SJCRH30 (cell line): Measurements from ENCODE around the gene SHISAL1. TPM values are rescaled to one million over a fixed set of nuclear protein-coding genes. Genes with fewer than 3 reads are reported as not detected.

ENCODE experiments used
- DNase-seq, 2 experiments: peaks; one replicate each; pipeline ENCODE4 v3.0.0-alpha.2; 2015 to 2020
- H3K27ac ChIP-seq: fragments of 250-450 bp; sonication (Bioruptor Pico); 2 replicates; pipeline ENCODE4 v1.5.1; 2020; ENCODE audit warnings: mild to moderate bottlenecking, moderate library complexity
- H3K27me3 ChIP-seq: fragments of 250-450 bp; sonication (Bioruptor Pico); 2 replicates; pipeline ENCODE4 v1.5.1; 2020; ENCODE audit warnings: mild to moderate bottlenecking, moderate library complexity
- H3K36me3 ChIP-seq: fragments of 250-450 bp; sonication (Bioruptor Pico); 2 replicates; pipeline ENCODE4 v1.5.1; 2020; ENCODE audit warnings: mild to moderate bottlenecking, moderate library complexity
- H3K4me1 ChIP-seq: fragments of 250-450 bp; sonication (Bioruptor Pico); 2 replicates; pipeline ENCODE4 v1.5.1; 2020; ENCODE audit warnings: mild to moderate bottlenecking, moderate library complexity
- H3K4me3 ChIP-seq: fragments of 250-450 bp; sonication (Bioruptor Pico); 2 replicates; pipeline ENCODE4 v1.5.1; 2020; ENCODE audit warnings: mild to moderate bottlenecking, moderate library complexity
- H3K9me3 ChIP-seq: fragments of 250-450 bp; sonication (Bioruptor Pico); replicated peaks from 2 replicates; pipeline ENCODE4 v1.5.1; 2020; ENCODE audit warnings: mild to moderate bottlenecking, moderate library complexity
- total RNA-seq: library from RNA; depleted of rRNA; stranded (reverse); fragments of >200 nt; shearing (Covaris generic); gene quantifications from 2 replicates; pipeline ENCODE4 v1.2.3, GENCODE V29; 2014

SHISAL1 gene
- total RNA-seq, 1 experiment from 2014 or later = not detected

DNA sequence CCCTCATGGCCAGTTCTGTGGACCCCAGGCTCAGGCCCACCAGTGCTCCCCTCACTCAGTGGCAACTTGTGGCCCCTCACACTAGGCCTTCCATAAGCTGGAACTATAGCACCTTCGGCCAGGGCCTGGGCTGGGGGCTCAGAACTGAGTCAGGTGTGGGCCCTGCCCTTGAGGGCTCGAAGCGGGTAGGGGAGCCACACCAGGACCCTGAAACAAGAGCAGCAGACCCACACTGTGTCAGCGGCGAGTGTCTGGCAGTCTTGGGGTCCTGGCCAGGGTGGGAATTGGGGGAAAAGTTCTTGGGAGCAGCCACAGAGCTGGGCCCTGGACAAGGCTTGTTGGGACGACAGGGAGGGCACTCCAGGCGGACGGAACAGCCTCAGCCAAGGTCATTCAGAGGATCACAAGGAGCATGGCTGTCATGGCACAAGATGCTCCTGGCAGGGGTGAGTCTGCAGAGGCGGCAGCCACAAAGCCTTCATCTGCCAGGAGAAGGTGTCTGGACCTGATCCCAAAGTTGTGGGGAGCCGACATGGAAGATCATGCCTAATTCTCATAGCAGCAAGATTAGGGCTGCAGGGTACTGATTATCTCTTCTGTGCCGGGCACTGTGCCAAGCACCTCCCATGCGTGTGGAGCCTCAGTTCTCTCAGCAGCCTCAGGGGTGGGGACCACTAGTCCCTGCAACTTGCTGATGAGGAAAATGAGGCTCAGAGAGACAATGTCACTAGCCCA lies 50.7 kb downstream of the SHISAL1 start:
- Histone ChIP-seq H3K27me3 (no peaks in the 10 kb centered on the region), H3K4me1 (no peaks in the 10 kb centered on the region), H3K27ac (no peak overlapping the region), H3K9me3 (no peaks in the 10 kb centered on the region), H3K36me3 (no peaks in the 10 kb centered on the region), H3K4me3 (no peak overlapping the region)
- no peak for DNase-seq

DNA sequence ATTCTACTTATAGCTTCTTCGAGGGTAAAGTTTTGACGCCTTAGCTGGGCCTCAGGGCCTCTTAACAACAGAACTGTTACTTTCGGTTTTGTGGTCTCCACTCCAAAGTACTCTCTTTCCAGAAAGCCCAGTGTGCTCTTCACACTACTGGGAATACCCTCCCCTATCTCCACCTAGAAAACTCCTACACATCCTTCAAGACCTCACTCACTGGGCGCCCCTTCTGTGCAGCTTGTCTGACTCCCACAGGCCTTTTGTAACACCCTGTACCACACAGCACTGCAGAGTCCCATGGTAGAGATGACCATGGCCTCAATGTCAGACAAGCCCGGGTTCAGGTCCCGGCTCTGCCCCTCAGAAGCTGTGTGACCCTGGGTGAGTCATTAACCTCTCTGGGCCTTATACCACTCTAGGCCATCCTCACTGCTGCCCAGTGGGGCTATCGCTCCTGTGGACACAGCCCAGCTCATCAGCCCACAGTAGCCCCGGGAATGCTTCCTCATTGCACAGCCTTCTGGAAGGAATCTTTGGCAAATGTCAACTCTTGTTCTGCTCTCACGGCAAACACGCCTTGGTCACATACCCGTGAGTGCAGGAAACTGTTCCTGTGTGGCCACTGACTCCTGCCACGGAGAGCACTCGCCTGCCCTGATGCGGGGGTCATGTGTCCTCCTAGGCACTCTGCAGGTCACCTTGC lies 51.4 kb downstream of the SHISAL1 start:
- no peak for DNase-seq
- no peak overlapping the region for H3K27ac ChIP-seq
- H3K4me1 ChIP-seq = no peaks in the 10 kb centered on the region
- no peaks in the 10 kb centered on the region for H3K27me3 ChIP-seq
- H3K9me3 ChIP-seq = no peaks in the 10 kb centered on the region
- H3K4me3 ChIP-seq = no peak overlapping the region
- H3K36me3 ChIP-seq = no peaks in the 10 kb centered on the region

DNA sequence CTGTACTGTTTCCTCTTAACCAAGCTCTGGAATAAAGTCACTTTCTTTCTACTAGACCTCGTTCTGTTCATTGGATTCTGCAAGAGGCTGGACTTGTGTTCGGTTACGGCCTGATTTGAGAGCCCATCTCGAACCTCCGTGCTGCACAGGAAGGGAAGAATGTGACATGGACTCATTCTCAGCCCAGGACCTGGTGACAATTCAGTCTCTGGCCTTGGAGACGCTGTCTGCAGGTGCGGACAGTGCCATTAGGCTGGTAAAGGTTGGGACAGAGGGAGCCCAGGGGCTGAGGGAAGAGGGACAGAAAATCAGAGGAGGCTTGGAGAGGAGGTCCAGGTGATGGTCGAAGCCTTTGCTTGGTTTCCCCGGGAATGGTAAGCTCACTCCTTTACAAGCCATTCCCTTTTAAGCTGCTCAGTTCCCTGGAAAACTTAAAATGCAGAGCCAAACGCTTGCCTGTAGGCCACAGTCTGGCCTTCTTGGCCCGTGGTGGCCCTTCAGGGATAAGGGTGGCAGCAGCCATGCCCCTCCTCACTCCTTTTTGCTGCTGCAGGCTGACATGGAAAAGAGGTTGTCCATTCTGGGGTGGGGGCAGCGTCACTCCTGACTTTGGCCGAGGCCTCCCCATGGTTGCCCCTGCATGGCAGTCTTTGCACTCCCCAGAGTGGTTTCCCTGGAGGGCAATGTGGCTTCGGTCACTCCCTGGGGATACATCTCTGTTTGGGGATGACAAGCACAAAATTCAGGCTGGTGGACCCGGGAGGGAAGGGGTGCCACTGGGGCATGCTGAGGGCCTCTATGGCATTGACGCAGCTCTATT lies 52.3 kb downstream of the SHISAL1 start:
- Histone ChIP-seq H3K9me3 (no peaks in the 10 kb centered on the region), H3K36me3 (no peaks in the 10 kb centered on the region), H3K4me1 (no peaks in the 10 kb centered on the region), H3K4me3 (no peak overlapping the region), H3K27me3 (no peaks in the 10 kb centered on the region), H3K27ac (no peak overlapping the region)
- no peak for DNase-seq

DNA sequence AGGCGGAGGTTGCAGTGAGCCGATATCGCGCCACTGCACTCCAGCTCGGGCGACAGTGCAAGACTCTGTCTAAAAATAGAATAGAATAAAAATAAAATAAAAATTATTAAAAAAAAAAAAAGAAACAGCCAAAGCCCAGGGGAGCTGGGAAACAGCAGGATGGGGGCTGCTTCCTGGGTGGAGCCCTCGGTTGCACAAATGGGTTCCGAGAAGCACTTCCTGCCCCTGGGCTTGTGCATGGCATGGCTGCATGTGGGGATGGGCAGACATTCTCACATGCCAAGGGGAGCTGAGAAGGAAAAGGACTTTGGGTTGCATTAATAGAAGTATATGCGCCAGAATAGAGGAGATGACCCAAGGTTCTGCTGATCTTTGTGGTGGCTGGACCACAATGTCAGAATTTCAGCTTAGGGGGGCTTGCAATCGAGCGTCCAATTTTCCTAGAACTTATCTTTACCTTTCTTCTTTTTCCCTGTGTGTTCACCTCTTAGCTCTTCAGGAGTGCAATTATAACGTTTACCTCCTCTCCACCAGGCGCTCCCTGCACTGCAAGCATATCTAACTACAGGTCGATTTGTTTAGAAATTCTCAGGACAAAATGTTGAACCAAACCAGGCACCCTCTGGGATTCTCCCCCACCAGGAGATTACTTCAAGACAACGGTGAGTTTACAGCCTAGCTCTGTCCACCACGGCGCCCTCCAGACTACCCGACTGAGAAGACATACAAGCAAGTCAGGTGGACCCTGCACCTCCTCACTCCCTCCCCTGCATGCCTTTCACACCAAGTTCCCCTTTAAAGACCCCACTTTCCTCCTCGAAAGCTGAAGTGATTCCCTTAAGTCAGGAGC lies 53.2 kb downstream of the SHISAL1 start:
- Histone ChIP-seq H3K4me1 (no peaks in the 10 kb centered on the region), H3K36me3 (no peaks in the 10 kb centered on the region)
- DNase-seq = no peak

DNA sequence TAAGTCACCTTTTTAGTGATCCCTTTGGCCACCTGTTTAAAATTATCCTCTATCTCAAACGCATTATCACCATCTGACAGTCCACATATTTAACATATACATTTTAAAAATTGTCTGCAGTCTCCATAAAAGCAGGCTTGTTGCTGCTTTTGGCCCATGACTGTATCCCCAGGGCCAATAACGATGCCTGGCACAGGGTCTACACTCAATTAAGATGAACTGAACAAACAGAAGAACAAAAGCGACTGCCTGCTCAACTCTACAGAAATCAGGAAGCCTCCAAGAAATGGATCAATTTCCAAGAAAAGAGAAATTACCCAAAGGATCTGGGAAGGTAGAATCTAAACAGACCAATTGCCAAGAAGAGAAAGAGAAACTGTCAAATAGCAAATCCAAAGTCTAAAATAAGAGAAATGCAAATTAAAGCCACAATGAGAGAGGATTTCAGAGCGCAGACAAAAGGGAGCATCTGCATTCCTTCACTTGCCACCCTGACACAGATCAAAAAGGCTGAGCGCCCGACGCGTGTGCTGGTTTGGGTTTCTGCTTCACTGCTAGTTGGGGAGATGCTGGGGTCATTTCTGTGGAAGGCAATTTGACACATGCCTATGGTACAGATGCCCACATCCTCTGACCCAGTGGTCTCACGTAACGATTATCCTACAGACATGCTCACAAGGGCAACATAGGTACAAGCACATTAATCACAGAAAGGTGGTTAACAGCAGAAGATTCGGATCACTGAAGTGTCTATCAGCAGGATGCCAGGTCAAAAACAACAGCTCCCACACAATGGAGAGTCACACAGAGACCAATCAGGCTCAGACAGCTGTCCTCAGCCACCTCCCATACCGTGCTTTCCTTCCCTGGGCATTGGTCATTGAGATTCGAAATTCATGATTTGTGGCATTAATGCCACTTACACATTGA lies 55.9 kb downstream of the SHISAL1 start:
- Histone ChIP-seq H3K36me3 (no peaks in the 10 kb centered on the region), H3K27me3 (no peaks in the 10 kb centered on the region), H3K4me3 (no peak overlapping the region), H3K27ac (no peak overlapping the region), H3K9me3 (no peaks in the 10 kb centered on the region), H3K4me1 (no peaks in the 10 kb centered on the region)
- DNase-seq = no peak

More for the DNA sequence above, 53.2 kb downstream of the SHISAL1 start:
- Histone ChIP-seq H3K9me3 (no peaks in the 10 kb centered on the region), H3K4me3 (no peak overlapping the region), H3K27me3 (no peaks in the 10 kb centered on the region), H3K27ac (no peak overlapping the region)

DNA sequence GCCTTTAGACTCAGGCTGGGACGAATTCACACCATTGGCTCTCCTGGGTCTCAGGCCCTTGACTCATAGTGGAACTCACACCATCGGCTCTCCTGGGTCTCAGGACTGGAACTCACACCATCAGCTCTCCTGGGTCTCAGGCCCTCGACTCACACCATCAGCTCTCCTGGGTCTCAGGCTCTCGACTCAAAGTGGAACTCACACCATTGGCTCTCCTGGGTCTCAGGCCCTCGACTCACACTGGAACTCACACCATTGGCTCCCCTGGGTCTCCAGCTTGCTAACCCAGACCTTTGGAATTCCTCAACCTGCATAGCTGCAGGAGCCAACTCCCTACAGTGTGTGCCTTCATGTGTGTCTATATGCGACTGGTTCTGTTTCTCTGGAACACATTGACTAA lies 56.7 kb downstream of the SHISAL1 start:
- Histone ChIP-seq H3K27ac (no peak overlapping the region), H3K27me3 (no peaks in the 10 kb centered on the region), H3K4me3 (no peak overlapping the region), H3K9me3 (no peaks in the 10 kb centered on the region), H3K4me1 (no peaks in the 10 kb centered on the region), H3K36me3 (no peaks in the 10 kb centered on the region)
- DNase-seq = no peak

DNA sequence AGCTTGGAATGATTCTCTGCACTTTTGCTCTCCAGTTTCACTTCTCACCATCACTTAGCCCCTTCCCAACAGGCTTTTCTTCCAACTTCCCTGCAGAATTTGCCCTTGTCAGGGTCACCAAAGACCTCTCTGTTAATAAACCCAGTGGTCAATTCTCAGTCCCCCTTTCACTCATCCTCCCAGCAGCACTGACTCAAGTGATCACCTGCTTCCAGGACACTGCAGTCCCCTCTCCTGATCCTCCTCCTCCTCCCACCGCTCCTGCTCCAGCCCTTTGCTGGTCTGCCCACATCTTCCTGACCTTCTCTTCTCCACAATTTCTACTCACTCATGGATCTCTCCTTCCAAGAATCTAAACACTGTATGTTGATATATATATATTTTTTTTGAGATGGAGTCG lies 57.9 kb downstream of the SHISAL1 start:
- Histone ChIP-seq H3K4me1 (no peaks in the 10 kb centered on the region), H3K4me3 (no peak overlapping the region), H3K36me3 (no peaks in the 10 kb centered on the region), H3K9me3 (no peaks in the 10 kb centered on the region), H3K27ac (no peak overlapping the region), H3K27me3 (no peaks in the 10 kb centered on the region)
- DNase-seq = no peak

DNA sequence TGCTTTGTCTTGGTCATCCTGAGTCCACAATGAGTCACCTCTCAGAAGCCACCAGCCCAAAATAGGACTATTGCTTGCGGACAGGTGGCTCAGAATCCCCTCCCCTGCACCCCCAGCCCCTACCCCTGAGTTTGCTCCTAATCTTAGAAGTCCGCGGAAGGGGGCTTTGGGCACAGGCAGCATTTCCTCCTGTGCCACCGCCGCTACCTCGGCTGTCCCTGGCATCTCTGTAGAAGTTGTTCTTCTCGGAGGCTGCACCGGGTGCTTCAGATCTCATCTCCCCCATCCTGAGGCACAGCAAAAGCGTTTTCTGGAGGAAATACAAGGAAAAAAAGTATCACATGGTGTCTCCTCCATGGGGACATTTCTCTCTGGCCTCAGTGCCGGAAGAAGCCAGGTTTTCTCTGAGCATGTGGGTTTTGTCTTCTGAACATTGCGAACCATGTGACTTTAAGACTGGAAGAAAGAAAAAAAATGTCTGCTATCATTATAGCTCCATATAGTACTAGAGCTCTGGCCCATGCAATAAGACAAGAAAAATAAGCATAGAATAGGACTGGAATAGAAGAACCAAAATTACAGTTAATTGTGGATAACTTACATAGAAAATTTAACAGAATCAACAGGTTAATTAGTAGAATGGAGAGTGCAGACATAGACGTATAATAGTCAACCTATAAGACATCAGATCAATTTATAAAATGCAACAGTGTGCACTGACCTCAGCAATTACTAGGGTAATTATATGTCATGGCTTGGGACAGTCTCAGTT lies 63.2 kb downstream of the SHISAL1 start:
- H3K27ac ChIP-seq = no peak overlapping the region
- no peaks in the 10 kb centered on the region for H3K9me3 ChIP-seq
- H3K4me1 ChIP-seq = no peaks in the 10 kb centered on the region
- no peak overlapping the region for H3K4me3 ChIP-seq
- no peak for DNase-seq
- no peaks in the 10 kb centered on the region for H3K27me3 ChIP-seq
- no peaks in the 10 kb centered on the region for H3K36me3 ChIP-seq

DNA sequence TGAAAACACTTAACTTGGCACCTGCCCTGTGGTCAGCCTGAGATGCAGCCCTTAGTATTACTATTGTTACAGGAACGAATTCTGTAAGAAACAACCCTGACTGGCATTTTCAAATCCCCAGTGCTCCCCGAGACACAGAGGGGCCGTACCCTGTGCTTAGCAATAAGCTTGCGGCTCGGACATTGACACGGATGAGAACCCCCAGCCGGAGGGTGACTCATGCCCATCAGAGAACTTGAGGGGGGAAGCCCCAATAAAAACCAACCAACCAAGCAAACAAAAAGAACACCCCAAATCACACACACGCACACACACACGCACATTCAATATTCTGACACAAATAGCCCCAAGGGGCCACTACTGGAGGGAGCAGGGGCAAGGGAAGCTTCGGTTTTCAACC lies 63.8 kb downstream of the SHISAL1 start:
- H3K36me3 ChIP-seq = no peaks in the 10 kb centered on the region
- H3K4me1 ChIP-seq = no peaks in the 10 kb centered on the region
- no peaks in the 10 kb centered on the region for H3K27me3 ChIP-seq
- DNase-seq = no peak
- no peak overlapping the region for H3K27ac ChIP-seq
- no peaks in the 10 kb centered on the region for H3K9me3 ChIP-seq
- H3K4me3 ChIP-seq = no peak overlapping the region

DNA sequence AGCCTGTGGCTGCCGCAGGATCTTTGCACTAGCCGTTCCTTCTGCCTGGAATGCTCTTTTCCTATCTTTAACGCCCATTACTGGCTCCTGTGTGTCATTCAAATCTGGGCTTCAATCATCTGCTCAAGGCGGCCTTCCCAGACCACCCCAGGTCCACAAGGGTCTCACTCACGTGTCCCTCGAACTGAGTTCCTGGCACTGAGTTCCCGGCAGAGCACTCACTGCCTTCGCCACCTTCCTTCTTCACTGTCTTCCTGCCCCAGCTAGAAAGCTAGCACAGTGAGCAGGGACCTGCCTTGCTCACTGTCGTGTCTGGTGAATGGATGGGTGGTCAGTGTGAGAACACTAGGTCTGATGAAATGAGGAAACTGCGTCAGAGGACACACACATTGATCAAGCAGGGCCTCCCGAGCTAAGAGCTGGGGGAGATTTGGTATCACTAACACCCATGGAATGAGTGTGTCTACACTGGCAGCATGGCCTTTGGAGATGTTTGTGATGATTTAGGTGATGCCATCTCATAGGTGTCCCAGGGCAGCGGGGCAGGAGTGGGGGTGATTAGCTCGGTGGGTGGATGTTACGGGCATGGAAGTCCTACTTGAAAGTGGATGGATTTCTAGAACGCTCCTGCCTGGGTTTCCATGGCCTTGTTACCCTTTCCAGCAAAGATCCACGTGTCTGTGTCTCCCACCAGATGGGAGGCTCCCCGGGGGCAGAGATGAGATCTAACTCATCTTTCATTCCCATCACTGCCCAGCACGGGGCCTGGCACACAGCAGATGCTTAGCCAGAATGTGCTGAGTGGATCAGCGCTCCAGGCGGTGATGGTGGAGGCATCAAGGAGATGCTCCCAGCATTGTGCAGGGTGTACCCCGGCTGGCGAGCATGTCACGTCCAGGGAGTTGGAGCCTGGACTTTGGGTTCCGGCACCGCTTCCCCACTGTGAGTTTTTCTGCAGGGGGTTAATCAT lies 64.5 kb downstream of the SHISAL1 start:
- Histone ChIP-seq H3K4me3 (no peak overlapping the region), H3K4me1 (no peaks in the 10 kb centered on the region), H3K36me3 (no peaks in the 10 kb centered on the region), H3K27ac (no peak overlapping the region), H3K9me3 (no peaks in the 10 kb centered on the region), H3K27me3 (no peaks in the 10 kb centered on the region)
- no peak for DNase-seq

DNA sequence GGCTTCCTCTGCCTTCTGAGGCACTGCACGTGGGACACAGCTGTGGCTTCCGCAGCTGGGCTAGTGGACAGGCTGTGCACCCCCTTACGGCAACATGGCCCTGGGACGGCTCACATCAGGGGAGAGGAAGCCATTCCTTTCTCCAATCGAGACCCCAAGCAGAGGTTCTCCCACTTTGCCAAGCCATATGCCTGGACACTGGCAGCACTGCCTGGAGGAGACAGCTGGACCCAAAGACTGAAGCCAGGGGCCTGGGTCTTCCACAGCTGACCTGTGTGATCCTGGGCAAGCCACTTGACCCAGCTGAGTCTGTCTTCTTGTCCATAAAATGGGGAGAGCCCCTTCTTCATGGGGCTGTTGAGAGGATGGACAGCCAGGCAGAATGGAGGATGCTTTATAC lies 65.4 kb downstream of the SHISAL1 start:
- no peak for DNase-seq
- H3K36me3 ChIP-seq = no peaks in the 10 kb centered on the region
- H3K4me3 ChIP-seq = no peak overlapping the region
- H3K4me1 ChIP-seq = no peaks in the 10 kb centered on the region
- no peaks in the 10 kb centered on the region for H3K27me3 ChIP-seq
- no peak overlapping the region for H3K27ac ChIP-seq
- no peaks in the 10 kb centered on the region for H3K9me3 ChIP-seq

DNA sequence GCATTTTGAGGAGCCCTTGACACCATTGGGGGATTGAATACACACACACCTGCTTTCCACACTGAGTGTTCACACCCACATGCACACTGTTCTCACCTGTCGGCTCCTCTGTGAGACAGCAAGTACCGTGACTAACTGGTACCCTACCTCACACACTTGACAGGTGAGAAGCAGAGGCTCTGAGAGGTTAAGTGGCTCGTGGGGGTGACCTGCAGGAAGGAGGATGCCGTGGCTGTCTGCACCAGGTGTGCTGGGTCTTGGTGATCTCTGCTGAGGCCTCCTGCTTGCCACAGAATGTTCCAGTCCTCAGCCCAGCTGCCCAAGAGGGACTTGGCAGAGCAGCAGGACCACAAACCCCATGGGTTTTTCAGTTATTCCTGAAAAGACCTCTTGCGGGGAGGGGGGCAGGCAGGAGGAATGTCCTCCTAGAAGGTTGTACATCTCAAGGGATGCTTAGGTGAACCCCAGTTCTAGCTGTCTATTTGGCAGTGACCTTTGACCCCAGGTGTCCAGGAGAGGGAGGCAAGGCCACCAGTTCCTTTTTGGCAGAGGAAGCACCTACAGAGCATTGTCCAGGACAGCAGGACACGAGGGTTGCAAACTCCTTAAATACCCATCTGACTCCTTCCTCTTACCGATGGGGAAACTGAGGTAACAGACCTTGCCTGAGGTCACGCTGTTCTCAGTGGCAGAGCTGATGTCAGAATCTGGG lies 66.0 kb downstream of the SHISAL1 start:
- H3K27me3 ChIP-seq = no peaks in the 10 kb centered on the region
- no peak overlapping the region for H3K4me3 ChIP-seq
- no peaks in the 10 kb centered on the region for H3K36me3 ChIP-seq
- no peak for DNase-seq
- no peaks in the 10 kb centered on the region for H3K9me3 ChIP-seq
- H3K27ac ChIP-seq = no peak overlapping the region
- no peaks in the 10 kb centered on the region for H3K4me1 ChIP-seq
